GM03348 (cell line): ENCODE measurements around the gene KCNQ5.
"Not testable (repeated sequence)": the region's sequence is repeated elsewhere in the genome, so short reads cannot be mapped to it uniquely, and the experiment has no call there.

Experiments
- DNase-seq: peaks from one replicate; pipeline ENCODE4 v3.0.0; 2012; ENCODE audit warnings: low spot score

Gene KCNQ5

DNA sequence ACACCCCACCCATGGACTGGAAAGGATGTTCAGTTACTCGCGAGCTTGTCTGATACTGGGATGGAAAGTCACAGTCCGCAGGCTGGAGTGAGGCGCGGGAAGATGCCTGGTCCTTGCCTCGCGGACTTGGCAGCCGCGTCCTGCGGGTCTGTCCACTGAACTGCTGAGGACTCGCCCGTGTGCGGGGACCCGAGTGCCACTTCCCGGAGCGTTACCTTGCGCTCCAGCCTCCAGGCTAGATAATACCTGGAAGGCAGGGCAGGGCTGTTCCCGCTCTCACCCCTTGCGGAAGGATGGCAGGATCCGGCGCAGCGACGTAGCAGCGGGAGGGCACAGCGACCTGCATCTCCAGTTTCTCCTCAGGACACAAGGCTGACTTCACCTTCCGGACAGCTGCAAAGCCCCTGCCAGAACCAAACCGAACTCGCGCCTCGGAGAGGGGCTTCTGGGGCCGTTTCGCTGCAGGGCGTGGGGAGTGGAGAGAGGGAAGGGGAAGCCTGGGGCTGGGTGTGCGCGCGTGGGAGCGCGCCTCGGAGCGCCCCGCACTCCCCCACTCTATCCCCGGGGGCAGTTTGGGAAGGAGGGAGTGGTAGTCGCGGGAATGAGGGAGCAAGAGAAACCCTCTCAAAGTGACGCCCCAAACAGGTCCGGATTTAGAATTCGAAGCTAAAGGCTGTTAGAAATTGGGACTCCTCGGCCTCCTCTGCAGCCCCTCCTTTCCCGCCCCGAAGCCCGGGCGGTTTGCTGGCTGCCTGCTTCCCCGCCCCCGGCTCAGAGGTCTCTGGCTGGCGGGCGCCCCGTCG lies at the start of gene KCNQ5:
Gene KCNQ5, plus strand, starts transcription at position 774 of the 803 bp plus-strand sequence.
- DNase-seq = no peak

GRCh38 chr6:72579865-72580264 lies 42.0 kb upstream of the KCNQ5 start:
- DNase-seq = peak; percentile 5

GRCh38 chr6:72580281-72580940 lies 41.5 kb upstream of the KCNQ5 start:
- DNase-seq = peak; percentile 79

GRCh38 chr6:72580950-72581349 lies 40.9 kb upstream of the KCNQ5 start:
- not testable (repeated sequence) for DNase-seq

DNA sequence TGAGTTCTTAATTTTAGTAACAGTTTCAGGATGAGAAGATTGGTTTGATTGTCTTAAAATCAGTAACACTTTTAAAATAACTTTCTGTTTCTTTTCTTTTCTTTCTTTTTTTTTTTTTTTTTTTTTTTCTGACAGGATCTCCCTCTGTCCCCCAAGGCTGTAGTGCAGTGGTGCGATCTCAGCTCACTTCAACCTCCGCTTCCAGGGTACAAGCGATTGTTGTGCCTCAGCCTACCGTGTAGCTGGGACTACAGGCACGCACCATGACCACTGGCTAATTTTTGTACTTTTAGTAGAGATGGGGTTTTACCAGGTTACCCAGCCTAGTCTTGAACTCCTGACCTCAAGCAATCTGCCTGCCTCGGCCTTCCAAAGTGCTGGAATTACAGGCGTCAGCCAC lies 33.7 kb upstream of the KCNQ5 start:
- no peak for DNase-seq

DNA sequence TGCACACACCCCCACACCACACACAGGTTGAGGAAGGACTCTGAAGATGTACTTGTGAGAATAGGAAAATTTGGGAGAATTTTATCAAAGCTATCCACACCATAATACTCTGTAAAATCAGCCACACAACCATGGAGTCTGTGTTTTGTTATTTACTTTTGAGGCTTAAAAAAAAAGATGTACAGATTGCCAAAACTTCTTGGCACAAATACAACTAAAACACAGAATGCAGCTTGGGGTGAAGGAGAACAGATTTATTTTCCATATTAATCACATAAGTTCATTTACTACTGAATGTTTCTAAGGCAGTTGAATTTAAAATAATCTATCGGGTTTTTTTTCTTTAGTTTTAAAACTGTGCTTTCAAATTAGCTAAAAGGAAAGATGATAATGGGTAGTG lies 32.8 kb upstream of the KCNQ5 start:
- no peak for DNase-seq

GRCh38 chr6:72595812-72596211 lies 26.1 kb upstream of the KCNQ5 start:
- no peak for DNase-seq

DNA sequence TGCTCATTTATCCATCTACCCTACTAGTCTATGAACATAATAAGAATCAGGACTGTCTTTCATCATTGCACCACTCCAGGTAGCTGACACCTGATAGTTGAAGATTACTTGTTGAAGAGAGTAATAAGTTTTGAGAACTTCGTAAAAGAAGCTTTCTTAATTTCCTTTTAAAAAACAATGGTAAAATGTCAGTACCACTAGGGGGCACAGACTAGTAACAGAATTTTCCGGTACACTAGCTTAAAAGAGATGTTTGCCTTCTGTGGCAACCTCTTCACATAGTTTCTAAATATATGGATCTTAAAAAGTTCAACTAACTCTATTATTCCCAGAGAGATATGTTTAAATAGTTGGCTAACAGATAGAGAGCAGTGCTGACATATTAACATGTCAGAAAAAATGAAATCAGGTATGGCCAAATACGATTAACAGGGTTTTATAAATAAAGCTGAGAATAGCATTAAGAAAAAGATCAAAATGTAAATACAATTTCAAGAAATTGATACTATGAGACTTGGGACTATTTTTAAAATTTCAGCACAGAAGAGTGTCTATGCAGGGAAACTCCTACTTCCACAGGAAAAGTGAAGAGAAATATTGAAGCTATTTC lies 5.4 kb upstream of the KCNQ5 start:
- DNase-seq = peak; percentile 55

- DNase-seq = no peak
These were observed 4.1 kb upstream of the KCNQ5 start for GRCh38 chr6:72617721-72618120.

- DNase-seq = peak; percentile 68
These were observed 1.8 kb upstream of the KCNQ5 start for GRCh38 chr6:72619883-72620696.

DNA sequence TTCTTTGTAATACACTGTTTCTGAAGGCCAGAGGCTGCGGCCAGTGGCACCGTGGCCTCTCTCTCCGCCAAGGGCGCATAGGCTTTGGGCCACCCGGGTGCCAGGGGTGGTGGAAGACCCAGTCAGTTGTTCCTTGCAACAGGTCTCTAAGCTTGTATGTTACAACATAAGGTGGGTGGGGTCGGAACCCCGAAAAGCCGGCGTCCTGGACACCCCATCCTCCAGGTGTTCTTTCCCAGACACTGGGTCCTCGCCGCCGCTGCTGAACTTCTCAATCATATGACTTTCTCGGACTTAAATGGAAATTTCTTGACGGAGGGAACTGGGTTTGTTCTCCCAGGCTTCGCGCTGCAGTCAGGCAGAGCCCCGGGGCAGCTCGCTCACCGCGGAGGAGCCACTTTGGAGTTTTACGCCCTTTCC lies 983 bp upstream of the KCNQ5 start:
- DNase-seq = peak; percentile 46

GRCh38 chr6:72622094-72622940 lies 453 bp downstream of the KCNQ5 start:
- peak; percentile 79 for DNase-seq

DNA sequence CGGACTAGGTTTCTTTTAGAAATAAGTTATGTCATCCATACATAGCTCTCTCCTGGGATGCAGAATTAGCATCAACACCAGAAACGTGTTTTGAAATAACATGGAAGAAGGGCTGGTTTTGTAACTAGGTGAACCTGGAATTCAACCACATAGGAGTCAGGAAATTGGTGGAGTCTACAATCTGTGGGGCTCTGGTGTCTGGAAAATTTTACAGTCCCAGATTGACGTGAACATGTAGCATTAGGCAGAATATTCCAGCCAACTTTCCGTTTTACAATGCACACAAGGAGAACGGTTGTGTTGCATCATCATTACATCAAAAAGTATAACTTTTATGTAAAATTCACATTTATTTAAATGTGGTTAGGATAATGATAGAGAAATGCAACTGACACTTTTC lies 1.9 kb downstream of the KCNQ5 start:
- no peak for DNase-seq

DNA sequence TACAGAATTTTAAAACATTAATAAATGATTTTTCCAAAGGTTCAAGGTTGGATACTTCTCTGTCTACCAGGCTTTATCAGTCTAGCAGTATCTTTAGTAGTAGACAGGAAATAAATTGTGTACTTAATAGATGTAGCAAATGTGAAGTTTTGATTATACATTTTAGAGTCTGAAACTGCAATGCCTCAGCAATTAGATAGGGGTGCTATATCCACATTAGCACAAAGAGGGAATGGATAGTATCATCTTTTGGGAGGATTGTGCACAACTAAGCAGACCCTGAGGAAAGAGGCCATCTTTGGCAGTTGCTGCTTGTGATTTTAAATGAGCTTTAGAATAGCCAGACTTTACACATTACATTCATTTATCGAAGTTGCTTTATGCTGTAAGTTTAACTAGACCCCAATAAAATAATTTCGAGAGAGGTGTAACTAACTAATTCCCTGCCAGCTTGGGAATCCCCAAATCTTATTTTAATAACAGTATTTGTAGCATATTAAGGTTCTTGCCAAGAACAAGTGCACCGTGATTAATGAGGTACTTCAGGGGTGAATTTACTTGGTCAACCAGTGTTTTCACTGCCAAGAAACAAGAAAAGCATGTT lies 2.8 kb downstream of the KCNQ5 start:
- peak; percentile 39 for DNase-seq

GRCh38 chr6:72626126-72626525 lies 4.3 kb downstream of the KCNQ5 start:
- no peak for DNase-seq

GRCh38 chr6:72627539-72627938 lies 5.7 kb downstream of the KCNQ5 start:
- DNase-seq = no peak

GRCh38 chr6:72631480-72631879 lies 9.6 kb downstream of the KCNQ5 start:
- peak; percentile 53 for DNase-seq

DNA sequence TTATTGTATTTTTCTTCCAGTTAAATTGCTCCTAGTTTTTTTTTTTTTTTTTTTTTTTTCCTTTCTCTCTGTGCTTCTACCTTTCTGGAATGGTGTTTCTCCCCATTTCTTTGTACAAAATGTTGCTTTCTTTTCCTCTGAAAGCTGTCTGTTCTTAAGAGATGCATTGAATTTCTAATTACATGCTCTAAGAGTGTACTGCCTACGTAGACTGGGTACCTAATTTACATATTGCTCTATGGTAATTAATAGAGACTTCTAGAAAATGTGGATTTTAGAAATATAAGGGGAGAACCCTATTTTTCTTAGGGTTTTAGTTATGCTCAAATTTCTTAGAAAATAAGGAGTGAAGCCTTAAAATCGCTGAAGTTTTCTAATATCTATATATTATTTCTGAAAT lies 13.8 kb downstream of the KCNQ5 start:
- no peak for DNase-seq

DNA sequence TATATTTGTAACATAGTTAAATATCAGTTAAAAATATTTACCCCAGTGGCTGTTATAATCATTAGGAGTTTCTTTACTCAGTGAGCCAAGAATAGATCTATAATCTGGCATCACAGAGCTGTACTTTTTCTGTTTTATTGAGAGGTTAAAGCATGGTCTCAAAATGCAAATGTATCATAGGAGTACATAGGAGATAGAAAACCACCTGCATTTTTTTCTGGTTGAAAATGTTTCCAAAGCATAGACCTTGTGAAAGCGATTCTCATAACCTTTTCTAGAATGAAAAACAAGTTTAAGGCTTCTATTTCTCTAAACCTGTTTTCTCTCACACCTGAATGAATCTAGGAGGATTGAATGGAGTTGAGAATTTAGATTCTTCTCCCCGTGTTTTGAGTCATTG lies 14.4 kb downstream of the KCNQ5 start:
- no peak for DNase-seq

- no peak for DNase-seq
These were observed 14.9 kb downstream of the KCNQ5 start for GRCh38 chr6:72636786-72637185.
